CD4-positive, alpha-beta T cell (primary cell): ENCODE results near the gene GLMP. TPM values are rescaled to one million over a fixed set of nuclear protein-coding genes. Genes with fewer than 3 reads are reported as not detected.
A peak's percentile ranks its signal among the peaks of the same experiment; 100 is the strongest.

Experiments used
- ATAC-seq: fragments of 200-7000 bp; cut with Tn5 transposase; one replicate; pipeline ENCODE4 v1.10.0; 2022; ENCODE audit warnings: mild to moderate bottlenecking; ENCODE audit not compliant: poor library complexity
- CTCF ChIA-PET: fragments of 350-600 bp; sonication (Branson Sonifier 250); formaldehyde crosslinking; loops from one replicate; lab custom pipeline; 2021; ENCODE audit warnings: antibody characterized with exemption, inconsistent platforms; lab: Charles Lee
- POLR2A ChIA-PET: fragments of 350-600 bp; sonication (Branson Sonifier 250); formaldehyde crosslinking; loops from one replicate; lab custom pipeline; 2021; ENCODE audit warnings: antibody characterized with exemption, inconsistent platforms; lab: Charles Lee
- DNase-seq, 14 experiments: peaks; one replicate each; pipeline ENCODE4 v3.0.0-alpha.2; 2013 to 2020; ENCODE audit warnings: mixed read lengths in 2 of 14
- H3K27ac ChIP-seq, 2 donors: one replicate each; pipeline versions ENCODE4 v1.5.1 to v1.7.0; 2013; ENCODE audit warnings: low read length in 2 of 2, low read depth in 1 of 2, mild to moderate bottlenecking in 1 of 2
- H3K27me3 ChIP-seq, 2 experiments: 1 replicate in 1 of 2; 2 replicates in 1 of 2; pipeline versions ENCODE4 v1.6.1 to v1.7.0; 2013; ENCODE audit warnings: low read length in 2 of 2, control low read depth in 1 of 2, mild to moderate bottlenecking in 1 of 2, moderate library complexity in 1 of 2; ENCODE audit not compliant: insufficient read depth in 2 of 2, control insufficient read depth in 1 of 2
- H3K36me3 ChIP-seq: one replicate; pipeline ENCODE4 v1.6.1; 2013; ENCODE audit warnings: low read length, control low read depth; ENCODE audit not compliant: insufficient read depth
- H3K4me1 ChIP-seq: one replicate; pipeline ENCODE4 v1.6.1; 2013; ENCODE audit warnings: low read length, control low read depth; ENCODE audit not compliant: insufficient read depth
- H3K4me3 ChIP-seq: one replicate; pipeline ENCODE4 v1.5.1; 2013; ENCODE audit warnings: mild to moderate bottlenecking, low read length, moderate library complexity
- H3K9me3 ChIP-seq, 2 experiments: 1 replicate in 1 of 2; 2 replicates in 1 of 2; pipeline versions ENCODE4 v1.6.1 to v1.7.0; 2013; ENCODE audit warnings: low read length in 2 of 2, mild to moderate bottlenecking in 2 of 2, control low read depth in 1 of 2, moderate library complexity in 1 of 2; ENCODE audit not compliant: control insufficient read depth in 1 of 2, insufficient read depth in 1 of 2
- H3K27ac Mint-ChIP-seq: one replicate; pipeline ENCODE4 v1.8.0; 2020; ENCODE audit warnings: mixed read lengths
- H3K27me3 Mint-ChIP-seq: one replicate; pipeline ENCODE4 v1.8.0; 2021; ENCODE audit warnings: mixed read lengths
- H3K36me3 Mint-ChIP-seq: one replicate; pipeline ENCODE4 v1.8.0; 2021; ENCODE audit warnings: low read depth, mixed read lengths
- H3K4me1 Mint-ChIP-seq: one replicate; pipeline ENCODE4 v1.8.0; 2021; ENCODE audit warnings: low read depth, mixed read lengths
- H3K4me3 Mint-ChIP-seq: one replicate; pipeline ENCODE4 v1.8.0; 2020; ENCODE audit warnings: mild to moderate bottlenecking, mixed read lengths
- H3K9me3 Mint-ChIP-seq: one replicate; pipeline ENCODE4 v1.8.0; 2020; ENCODE audit warnings: mixed read lengths
- intact Hi-C, 2 experiments: fragments of 100-400 bp; cut with DNase I in 1 of 2; cut with micrococcal nuclease in 1 of 2; formaldehyde crosslinking; loops; one replicate each; pipeline versions ENCODE4 v1.15.1 to v1.9.0; 2023 to 2025; cut with DNase I, micrococcal nuclease
- total RNA-seq, 174 experiments: library from RNA in 2 of 174; stranded (reverse) in 2 of 174; gene quantifications; one replicate each; pipeline ENCODE4 v1.2.3 and lab custom pipeline; 2021 to 2026
- TF ChIP-seq, protein P1 (sequence below): fragments of 200-600 bp; IDR thresholded peaks from one replicate; pipeline ENCODE4 v1.8.0; 2022; ENCODE audit warnings: antibody characterized with exemption, mild to moderate bottlenecking

GLMP gene
- total RNA-seq, 2 experiments from 2014 or later: 12.3 to 16.1 TPM

DNA sequence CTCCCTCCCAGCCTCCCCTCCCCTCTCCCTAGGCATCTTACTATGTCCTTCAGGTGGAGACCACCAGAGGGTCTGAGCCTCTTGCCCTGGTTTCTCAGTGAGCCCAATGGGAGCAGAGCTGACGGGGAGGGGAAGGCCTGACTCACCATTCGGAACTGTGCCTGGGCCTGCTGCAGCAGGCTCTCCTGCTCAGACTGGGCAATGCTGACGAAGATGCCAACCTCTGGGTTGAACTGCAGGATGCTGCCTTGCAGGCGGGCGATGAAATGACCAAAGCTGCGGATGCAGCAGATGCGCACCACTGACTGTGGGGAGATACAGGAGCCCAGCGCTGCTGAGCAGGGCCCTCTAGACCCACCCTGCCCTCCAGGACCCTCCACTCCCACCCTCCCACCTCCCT is 36.6 kb downstream of the GLMP start:
- Histone ChIP-seq H3K9me3 (no peaks in the 10 kb centered on the region), H3K27ac (no peak overlapping the region), H3K4me3 (no peak overlapping the region), H3K27me3 (no peaks in the 10 kb centered on the region), H3K4me1 (no peaks in the 10 kb centered on the region), H3K36me3 (peaks cover 84% of the 10 kb centered on the region)
- Mint-ChIP-seq H3K4me3 (no peak overlapping the region), H3K27me3 (no peaks in the 10 kb centered on the region), H3K9me3 (no peaks in the 10 kb centered on the region), H3K27ac (no peak overlapping the region), H3K36me3 (peaks cover 81% of the 10 kb centered on the region), H3K4me1 (no peaks in the 10 kb centered on the region)
- ChIA-PET POLR2A (no interaction called here), CTCF (no interaction called here)
- DNase-seq (no peak), ATAC-seq (no peak)
- intact Hi-C loops: no loop called here
- TF ChIP-seq, protein P1, sequence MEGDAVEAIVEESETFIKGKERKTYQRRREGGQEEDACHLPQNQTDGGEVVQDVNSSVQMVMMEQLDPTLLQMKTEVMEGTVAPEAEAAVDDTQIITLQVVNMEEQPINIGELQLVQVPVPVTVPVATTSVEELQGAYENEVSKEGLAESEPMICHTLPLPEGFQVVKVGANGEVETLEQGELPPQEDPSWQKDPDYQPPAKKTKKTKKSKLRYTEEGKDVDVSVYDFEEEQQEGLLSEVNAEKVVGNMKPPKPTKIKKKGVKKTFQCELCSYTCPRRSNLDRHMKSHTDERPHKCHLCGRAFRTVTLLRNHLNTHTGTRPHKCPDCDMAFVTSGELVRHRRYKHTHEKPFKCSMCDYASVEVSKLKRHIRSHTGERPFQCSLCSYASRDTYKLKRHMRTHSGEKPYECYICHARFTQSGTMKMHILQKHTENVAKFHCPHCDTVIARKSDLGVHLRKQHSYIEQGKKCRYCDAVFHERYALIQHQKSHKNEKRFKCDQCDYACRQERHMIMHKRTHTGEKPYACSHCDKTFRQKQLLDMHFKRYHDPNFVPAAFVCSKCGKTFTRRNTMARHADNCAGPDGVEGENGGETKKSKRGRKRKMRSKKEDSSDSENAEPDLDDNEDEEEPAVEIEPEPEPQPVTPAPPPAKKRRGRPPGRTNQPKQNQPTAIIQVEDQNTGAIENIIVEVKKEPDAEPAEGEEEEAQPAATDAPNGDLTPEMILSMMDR: no peak

DNA sequence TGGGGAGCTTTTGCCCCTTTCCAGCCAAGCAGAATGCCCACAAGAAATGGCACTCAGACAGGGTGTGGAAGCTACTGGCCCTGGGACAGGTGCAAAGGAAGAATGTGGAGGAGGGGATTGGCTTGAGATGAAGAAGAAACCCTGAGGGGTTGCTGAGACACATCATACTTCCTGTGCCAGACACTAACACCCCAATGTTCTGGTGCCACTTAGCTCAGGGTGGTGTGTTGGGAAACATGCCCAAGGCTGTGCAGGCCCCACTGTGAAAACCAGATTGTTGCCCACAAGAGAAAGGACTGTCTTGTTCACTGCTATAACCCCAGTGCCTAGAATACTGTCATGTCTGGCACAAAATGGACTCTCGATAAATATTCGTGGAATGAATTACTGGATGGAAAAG is 37.8 kb downstream of the GLMP start:
- no peaks in the 10 kb centered on the region for H3K9me3 ChIP-seq

DNA sequence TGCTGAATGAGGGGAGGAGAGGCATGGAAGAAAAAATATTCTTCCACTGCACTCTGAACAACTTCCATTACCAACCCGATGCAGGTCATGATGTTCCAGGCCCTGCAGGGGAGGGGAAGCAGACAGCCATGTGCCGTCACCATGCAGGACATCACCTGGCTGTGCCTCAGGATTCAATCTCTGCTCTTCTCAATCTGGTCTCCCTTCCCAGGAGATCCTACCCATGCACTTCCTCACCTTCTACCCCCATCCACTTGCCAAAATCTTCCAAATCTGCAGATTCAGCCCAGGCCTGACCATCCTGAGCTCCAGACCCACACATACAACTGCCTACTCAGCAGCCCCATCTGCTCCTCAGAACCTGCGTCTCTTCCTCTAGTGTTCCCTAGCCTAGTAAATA is 41.8 kb downstream of the GLMP start:
- peaks cover 9% of the 10 kb centered on the region for H3K4me1 ChIP-seq
- no peak overlapping the region for H3K4me3 ChIP-seq
- ATAC-seq (no peak), DNase-seq (no peak)
- H3K4me3 Mint-ChIP-seq: no peak overlapping the region
- ChIA-PET POLR2A (no interaction called here), CTCF (no interaction called here)
- no peak overlapping the region for H3K27ac ChIP-seq
- peak overlapping the region; percentile 18 for H3K27ac Mint-ChIP-seq
- H3K9me3 ChIP-seq: no peaks in the 10 kb centered on the region
- peaks cover 65% of the 10 kb centered on the region for H3K36me3 Mint-ChIP-seq
- H3K36me3 ChIP-seq: peaks cover 91% of the 10 kb centered on the region
- no peaks in the 10 kb centered on the region for H3K9me3 Mint-ChIP-seq
- intact Hi-C loops: no loop called here
- H3K27me3 Mint-ChIP-seq: no peaks in the 10 kb centered on the region
- TF ChIP-seq, protein P1: no peak
- H3K27me3 ChIP-seq: no peaks in the 10 kb centered on the region
- no peaks in the 10 kb centered on the region for H3K4me1 Mint-ChIP-seq

More for the DNA sequence above, 37.8 kb downstream of the GLMP start:
- ATAC-seq (no peak), DNase-seq (no peak)
- H3K27me3 ChIP-seq: no peaks in the 10 kb centered on the region
- ChIA-PET POLR2A (no interaction called here), CTCF (no interaction called here)
- H3K4me3 Mint-ChIP-seq: no peak overlapping the region
- no peak overlapping the region for H3K4me3 ChIP-seq
- no peaks in the 10 kb centered on the region for H3K4me1 ChIP-seq
- intact Hi-C loops: no loop called here
- no peaks in the 10 kb centered on the region for H3K27me3 Mint-ChIP-seq
- TF ChIP-seq, protein P1: no peak
- no peaks in the 10 kb centered on the region for H3K4me1 Mint-ChIP-seq
- H3K9me3 Mint-ChIP-seq: no peaks in the 10 kb centered on the region
- peaks cover 81% of the 10 kb centered on the region for H3K36me3 Mint-ChIP-seq
- no peak overlapping the region for H3K27ac Mint-ChIP-seq
- H3K27ac ChIP-seq: no peak overlapping the region
- peaks cover 87% of the 10 kb centered on the region for H3K36me3 ChIP-seq
